Amniotic stem cell (primary cell): ENCODE results near the gene CEP68.
"Not testable (repeated sequence)": the region's sequence is repeated elsewhere in the genome, so short reads cannot be mapped to it uniquely, and the experiment has no call there.

Experiments used
- DNase-seq: peaks from one replicate; lab custom pipeline; 2025; lab: John Stamatoyannopoulos, UW

The CEP68 gene

DNA sequence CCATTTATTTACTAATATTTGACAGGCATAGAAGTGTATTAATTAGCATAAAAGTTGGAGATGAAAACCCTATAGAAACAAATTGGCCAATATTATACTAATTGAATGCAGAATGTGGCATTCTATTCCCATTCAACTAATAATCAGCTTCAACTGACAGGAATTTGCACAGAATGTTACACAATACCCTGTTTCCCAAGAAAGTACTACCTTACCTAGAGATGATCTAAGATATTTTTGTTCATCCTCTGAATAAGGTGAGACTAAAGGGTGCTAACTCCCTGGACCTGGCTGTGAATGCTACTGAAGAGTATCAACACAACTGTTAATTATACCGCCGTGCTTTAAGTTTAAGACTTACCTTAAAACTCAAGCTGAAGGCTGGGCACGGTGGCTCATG is 28.9 kb downstream of the CEP68 start:
- no peak for DNase-seq

DNA sequence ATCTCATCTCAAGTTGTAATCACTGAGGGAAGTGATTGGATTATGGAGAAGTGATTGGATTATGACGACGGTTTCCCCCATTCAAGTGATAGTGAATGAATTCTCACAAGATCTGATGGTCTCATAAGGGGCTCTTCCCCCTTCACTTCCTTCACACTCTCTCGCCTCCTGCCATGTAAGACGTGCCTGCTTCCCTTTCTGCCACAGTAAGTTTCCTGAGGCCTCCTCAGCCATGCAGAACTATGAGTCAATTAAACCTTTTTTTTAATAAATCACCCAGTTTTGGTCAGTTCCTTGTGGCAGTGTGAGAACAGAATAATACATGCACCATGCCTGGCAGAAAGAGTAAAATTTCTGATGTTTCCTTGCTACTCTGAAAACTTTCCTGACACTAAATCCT is 36.6 kb downstream of the CEP68 start:
- DNase-seq, result no peak

DNA sequence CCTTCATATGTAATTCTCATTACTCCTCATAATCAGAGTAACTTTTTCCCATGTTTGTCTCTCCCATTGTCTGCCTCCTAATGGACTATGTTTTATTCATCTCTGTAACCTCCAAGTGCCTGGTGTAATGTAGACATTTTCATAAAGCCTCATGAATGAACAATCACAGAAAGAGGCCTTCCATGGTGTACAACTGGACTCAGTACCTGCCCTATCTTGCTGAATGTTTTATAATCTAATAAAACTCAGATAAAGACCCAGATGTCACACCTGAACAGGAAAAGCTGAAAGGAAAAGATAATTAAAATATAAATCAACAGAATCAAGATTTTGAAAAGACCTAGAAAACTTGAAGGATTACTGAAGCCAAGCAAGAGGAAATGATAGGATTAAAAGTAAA is 37.0 kb downstream of the CEP68 start:
- DNase-seq, result no peak

DNA sequence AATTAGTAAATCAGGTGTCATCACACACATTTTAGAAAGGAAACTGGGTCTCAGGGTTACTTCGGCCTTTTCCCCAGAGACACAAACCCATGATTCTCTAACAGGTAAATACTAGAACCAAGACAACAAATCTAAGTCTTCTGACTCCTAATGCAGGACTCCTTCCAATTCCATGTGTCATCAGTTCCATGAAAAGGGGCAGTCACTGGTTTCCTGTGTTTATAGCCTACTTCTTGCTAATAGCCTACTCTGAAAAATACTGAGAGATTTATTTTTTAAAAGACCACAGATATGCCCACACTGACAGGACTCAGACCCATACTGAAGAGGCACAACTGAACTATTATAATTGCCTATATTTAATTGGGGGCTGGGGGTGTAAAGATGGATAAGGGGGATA is 40.7 kb downstream of the CEP68 start:
- no peak for DNase-seq

DNA sequence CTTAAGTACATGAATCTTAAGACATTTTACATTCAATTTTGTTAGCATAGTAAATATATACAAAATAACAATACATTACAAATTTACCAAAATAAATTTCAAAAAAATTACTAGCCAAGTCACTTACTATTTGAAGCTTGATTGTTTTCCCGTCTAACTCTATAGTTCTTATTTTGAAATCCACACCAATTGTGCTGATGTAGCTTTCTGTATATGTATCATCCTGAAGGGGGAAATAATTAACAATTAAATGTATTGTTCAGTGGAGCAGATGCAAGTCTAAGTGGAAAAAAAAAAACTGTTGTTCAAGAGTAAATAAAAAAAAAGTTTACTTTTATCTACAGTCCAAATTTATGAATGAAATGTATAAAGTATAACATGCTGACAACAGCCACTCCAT is 41.6 kb downstream of the CEP68 start:
- no peak for DNase-seq

DNA sequence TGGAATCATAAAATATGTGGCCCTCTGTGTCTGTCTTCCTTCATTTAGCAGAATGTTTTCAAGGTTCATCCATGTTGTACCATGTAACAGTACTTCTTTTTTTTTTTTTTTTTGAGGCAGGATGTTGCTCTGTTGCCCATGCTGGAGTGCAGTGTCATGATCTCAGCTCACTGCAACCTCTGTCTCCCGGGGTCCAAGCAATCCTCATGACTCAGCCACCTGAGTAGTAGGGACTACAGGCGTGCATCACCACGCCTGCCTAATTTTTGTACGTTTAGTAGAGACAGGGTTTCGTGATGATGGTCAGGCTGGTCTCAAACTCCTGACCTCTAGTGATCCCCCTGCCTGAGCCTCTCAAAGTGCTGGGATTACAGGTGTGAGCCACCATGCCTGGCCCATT is 42.5 kb downstream of the CEP68 start:
- DNase-seq, result no peak

DNA sequence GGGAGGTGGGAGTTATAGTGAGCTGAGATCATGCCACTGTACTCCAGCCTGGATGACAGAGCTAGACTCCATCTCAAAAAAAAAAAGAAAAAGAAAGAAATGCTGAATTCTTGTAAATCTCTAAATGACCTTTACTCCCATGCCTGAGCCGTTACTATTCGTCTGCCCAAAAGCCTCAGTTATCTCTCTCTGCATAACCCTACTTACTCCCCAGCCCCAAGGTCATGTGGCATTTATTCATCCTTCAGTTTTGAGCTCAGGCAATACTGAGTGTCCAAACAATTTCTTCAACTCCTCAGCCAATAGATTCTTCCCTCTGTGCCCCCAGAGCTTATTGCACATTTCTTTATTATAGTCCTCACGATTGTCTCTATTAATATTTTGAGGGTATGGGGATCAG is 44.9 kb downstream of the CEP68 start:
- no peak for DNase-seq

DNA sequence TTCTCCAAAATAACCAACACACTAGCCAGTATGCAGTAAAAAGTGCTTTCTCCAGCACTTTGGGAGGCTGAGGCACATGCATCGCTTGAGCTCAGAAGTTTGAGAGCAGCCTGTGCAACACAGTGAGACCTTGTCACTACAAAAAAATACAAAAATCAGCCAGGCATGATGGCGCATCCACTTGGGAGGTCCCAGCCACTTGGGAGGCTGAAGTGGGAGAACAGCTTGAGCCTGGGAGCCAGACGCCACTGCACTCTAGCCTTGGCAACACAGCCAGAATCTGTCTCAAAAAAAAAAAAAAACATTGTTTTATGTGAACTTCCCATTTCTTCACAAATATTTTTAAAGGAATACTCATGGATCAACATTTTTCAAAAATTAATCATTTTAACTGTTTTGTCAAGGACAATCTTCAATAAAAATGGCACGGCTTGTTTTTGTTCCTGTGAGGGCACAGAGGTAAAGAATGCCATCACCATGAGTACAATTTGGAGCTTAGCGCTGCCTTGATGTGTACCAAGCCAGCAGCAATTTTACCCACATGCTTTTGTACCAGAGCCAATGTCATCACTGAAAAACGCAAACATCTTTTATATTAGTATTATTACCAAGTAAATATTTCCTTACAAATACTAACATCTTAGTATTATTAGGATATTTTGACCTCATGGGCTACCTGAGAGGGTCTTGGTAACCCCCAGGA is 46.9 kb downstream of the CEP68 start:
- DNase-seq, result no peak

DNA sequence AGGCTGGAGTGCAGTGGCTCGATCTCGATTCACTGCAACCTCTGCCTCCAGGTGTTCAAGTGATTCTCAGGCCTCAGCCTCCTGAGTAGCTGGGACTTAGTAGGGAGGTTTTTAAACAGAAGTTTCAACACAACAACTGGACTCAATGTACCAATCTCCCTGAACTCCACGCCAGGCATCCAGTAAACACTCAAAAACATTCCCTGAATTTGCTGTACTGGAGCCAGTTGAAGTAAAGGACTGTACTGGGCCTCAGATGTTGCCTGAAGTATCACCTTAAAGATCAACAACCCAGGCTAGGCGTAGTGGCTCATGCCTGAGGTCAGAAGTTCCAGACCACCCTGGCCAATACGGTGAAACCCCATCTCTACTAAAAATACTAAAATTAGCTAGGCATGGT is 51.3 kb downstream of the CEP68 start:
- DNase-seq, result no peak

DNA sequence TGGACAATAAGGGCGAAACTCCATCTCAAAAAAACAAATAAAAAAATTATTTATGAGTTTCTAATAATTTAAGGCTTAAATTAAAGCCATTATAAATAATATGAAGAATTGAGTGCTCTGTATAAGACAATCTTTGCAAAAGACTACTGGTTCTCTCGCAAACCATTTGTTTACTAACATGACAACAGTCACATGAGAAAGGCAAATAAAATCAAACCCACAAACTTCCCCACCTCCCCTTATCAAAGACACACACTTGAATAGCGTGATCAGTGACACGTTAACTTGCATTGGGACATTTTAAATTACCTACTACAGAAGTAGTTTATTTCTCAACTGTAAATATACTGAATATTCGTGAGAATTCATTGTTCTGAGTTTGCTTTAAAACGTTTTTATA is 52.6 kb downstream of the CEP68 start:
- no peak for DNase-seq

DNA sequence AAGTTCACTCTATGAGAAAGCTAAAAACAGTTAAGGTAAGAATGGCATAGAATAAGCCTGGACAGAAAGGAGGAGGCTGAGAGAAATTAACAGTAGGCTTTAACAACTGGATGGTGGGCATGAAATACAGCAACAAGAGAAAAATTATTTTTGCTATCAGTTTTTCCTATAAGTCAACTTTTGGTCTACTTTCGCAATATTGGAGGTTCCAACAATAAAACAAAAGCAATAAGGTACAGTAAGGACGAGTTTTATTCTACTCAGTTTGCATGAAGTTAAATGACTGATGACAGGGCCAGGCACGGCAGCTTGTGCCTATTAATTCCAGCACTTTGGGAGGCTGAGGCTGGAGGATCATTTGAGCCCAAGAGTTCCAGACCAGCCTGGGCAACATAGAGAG is 56.4 kb downstream of the CEP68 start:
- no peak for DNase-seq

DNA sequence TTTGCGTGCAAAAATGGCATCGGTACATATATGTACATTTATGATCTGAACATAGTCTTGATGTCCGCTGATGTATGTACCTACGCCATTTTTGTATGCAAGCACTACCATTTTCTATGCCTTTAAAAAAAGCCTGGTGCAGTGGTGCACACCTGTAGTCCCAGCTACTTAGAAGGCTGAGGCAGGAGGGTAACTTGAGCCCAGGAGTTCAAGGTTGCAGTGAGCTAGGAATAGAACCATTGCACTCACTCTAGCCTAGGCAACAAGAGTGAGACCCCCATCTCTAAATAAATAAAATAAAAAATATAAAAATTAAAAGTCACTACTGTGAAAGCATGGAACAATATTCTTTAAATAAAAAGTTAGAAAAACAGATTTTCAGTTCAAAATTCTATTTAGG is 57.0 kb downstream of the CEP68 start:
- DNase-seq, result no peak

DNA sequence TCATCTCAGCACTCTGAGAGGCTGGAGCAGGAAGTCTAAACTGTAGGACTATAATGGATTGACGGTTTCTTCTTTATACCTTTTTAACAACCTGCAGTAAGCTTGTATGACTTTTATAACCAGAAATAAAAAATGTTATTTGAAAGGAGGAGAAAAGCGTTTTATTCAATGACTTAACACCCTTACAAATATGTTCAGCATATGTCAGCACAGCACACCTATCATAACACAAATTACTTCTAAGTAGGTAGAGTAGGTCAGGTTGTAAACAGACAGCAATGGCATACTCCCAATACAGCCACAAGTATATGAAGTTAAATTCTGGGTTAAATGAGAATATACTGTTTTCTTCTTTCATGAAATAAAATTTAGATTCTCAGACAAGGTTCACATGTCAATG is 57.6 kb downstream of the CEP68 start:
- no peak for DNase-seq

DNA sequence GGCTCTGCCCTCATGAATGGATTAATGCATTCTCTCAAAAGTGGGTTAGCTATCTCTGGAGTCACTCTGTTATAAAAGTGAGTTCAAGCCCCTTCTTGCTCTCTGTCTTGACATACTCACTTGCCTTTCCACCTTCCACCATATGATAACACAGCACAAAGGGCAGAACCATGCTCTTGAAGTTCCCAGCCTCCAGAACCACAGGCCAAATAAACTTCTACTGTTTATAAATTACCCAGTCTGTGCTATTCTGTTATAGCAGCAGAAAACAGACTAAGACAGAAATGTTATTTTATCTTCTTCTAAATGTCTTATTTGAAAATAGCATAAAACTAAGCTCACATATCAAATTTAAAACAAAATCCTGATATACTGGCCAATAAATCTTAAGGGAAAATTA is 58.7 kb downstream of the CEP68 start:
- no peak for DNase-seq

DNA sequence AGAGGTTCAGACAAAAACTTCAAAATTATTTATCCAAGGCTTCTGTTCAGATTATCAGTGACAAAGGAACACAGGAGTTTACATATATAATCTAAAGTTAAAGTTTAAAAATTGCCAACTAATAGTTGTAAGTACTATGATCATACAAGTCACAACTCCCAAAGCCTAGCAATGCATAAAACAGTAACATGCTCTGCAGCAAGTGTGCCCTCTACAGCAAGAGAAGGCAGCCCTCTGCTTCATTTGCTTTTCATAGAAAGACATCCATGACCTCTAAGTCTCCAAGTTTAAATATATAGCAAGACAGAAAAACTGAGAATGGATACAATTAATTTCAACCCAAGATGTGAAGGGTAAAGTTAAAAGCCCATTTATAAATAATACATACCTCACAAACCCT is 60.4 kb downstream of the CEP68 start:
- DNase-seq, result no peak

DNA sequence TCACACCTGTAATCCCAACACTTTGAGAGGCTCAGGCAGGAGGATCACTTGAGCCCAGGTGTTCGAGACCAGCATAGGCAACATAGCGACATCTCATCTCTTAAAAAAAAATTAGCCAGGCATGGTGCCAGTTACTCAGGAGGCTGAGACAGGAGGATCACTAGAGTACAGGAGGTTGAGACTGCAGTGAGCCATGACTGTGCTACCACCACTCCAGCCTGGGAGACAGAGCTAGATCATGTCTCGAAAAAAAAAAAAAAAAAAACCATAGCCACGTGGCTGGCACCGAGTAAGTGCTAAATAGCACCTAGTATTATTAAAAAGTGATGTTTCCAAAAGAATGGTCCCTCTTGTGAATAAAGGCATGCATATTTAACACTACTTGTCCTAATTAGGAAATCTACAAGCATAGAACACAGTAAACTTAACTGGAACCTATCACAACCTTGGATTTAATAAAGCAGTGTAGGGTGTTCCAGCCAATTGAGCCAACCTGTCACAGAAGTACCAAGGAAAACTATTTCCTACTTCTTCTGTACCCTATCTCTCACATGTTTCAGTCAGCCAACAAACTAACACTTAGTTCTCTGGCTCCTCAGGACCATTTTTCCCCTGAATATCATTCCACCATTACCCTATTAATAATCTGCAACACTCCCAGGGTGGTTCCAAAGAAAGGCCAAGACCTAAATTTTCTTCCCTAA is 64.9 kb downstream of the CEP68 start:
- DNase-seq, result no peak

DNA sequence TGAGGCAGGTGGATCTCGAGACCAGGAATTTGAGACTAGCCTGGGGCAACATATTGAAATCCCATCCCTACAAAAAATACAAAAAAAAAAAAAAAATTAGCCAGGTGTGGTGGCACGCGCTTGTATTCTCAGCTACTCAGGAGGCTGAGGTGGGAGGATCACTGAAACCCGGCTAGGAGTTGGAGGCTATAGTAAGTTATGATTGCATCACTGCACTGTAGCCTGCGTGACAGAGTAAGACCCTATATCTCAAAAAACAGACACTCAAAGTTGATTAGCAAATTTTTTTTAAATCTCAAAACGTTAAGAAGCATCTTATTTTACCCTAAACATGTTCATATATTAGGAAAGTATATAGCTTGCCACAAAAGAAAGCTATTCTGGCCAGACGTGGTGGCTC is 66.1 kb downstream of the CEP68 start:
- no peak for DNase-seq

DNA sequence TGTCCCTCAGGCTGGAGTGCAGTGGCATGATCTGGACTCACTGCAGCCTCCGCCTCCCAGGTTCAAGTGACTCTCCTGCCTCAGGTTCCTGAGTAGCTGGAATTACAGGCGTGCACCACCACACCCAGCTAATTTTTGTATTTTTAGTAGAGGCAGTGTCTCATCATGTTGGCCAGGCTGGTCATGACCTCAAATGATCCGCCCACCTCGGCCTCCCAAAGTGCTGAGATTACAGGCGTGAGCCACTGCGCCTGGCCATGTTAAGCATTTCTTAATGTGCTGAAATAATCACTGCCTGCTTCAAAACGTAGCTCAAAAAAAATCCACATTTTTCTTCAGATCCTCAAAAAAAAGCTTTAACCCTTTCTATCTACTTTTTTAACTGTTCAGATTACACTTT is 69.2 kb downstream of the CEP68 start:
- DNase-seq, result not testable (repeated sequence)

DNA sequence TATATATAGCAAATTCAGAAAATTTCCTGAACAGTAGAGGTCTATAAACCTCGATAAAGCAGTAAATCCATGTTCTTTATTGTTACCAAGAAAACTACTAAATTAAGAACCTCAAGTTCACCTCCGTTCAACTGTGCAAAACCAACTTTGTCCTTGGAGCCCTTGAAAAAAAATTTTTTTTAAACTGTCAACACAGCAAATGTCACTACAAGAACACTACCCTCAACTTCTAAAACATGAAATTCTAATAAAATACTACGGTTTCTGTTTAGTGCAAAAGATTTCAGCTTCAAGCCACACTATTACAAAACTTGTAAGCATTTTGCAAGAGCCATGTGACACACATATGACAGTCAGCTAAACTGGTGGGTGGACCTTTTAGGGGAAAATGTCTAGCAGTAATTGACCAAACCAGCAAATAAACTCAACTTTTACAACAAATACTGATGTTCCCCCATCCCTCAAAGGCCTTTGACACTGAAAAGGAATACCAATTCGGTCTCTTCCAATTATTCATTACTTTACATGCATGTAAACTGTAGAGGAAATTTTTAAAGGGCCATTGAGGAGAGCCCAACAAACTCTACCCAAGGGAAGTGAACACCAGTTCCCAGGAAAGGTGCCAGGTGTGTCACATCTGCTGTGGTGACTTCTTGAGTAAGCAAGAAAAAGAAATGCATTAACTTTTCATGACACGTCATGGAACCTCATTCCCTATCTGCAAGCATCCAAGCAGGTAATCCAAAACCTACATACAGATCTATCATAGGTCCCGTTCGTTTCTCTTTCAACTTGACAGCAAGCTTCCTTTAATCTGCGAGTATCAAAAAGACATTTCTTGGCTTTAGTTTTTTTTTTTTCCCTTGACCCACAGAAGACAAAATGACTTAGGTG is 72.3 kb downstream of the CEP68 start:
- DNase-seq, result no peak

DNA sequence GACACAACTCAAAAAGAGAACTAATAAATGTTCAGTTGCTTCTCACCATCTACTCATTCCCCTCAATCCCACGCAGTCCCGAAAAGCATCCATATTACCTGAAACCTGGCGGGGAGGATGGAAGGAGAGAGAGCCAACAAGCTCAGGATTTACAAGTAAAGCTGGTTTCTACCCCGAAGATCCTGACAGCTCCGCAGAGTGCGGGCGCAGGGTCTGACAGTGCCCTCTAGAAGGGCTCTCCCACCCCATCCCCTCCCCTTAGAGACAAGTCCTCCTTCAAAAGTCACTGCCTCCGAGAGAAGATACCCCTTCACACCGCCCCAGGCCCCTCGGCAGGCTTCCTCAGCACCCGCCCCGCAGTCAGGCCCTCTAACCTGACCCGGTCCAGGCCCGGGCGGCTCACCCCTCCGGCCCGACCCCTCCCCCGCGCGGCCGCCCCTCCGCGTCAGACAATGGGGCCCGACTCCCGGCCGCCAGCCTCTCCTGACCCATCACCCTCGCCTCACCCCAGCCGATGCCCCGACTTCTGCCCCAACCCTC is 73.1 kb downstream of the CEP68 start:
- DNase-seq, result no peak

DNA sequence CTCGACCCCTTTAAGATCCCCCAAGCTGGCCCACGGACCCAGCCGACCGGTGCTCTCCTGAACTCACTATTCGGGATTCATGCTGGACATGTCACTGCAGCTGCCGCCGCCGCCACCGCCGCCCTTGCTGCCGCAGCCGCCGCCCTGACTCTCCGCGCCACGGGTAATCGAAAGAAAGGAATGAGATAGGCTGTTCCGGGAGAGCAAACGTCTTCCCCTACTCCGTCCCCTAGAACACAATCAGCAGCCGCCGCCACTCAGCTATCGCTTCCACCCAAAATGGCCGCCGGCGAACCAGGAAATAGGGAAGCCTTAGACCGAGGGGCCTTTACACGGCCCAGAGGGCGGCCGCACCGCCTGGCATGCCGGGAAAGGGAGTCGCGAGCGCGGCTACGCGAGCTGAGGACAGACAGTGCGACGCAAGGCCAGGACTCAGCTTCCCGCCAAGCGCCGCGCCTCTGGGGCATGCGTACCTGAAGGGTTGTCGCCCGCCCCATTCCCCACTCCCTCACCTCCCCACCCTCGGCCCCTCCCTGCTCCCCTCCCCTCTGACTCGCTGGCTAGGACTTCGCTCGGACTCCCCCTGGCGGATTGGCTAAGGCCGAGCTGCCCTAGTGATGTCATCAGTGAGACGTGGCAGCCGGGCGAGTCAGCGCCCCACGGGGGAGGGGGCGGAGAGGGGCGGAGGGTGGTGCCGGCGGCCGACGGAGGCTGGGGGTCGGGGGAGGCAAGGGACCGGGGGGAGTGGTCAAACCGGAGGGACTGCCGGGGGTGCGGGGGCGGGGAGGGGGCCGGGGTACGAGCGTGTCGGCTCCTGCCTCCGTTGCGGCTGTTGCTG is 73.8 kb downstream of the CEP68 start, which contains the start of gene RAB1A:
Gene RAB1A, minus strand, starts transcription at position 281 of the 838 bp plus-strand sequence. Its CDS starts 191 bp downstream, at position 90.
- peak; percentile 98 for DNase-seq
